Amniotic stem cell (primary cell): ENCODE data around the gene ACTL8.

Experiments used
- DNase-seq: peaks from one replicate; lab custom pipeline; 2025; lab: John Stamatoyannopoulos, UW

Gene ACTL8

DNA sequence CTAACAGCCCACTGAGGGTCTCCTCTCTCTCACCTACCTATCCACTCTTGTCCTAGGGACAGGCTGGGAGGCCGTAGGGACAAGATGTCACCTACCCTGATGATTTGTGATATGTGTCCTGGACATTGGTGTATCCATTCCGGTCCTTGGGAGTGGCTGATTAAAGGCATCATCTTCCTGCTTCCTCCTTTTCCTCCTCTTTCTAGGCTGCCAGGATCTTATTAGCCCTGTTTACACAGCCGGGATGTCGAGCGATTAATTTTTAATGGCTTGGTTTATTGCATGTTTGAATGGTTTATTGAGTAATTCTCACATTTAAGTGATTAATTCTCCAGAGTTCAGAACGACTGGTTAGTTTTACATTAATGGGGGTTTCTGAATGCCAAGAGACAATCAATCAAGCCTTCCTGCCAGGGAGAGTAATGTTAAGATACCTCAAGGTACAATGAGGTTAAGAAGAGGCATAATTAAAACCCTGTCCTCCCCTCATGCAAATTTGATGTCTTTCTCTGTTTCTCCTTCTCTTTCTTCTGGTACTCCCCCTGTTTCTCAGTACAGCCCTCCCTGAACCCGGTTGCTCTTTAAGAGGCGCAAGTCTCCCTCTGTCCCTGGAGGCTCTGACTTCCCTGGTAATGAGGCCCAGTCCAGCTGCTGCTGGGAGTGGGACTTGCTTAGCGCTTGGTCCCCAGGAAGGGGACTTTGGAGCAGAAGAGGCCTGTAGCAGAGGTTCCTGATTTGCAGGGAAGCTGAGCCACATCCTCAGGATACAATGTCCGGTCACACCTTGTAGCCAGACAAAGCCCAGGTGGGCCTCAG, 50.9 kb downstream of the ACTL8 start:
- DNase-seq = no peak

GRCh38 chr1:17808816-17809215, 53.7 kb downstream of the ACTL8 start:
- no peak for DNase-seq

DNA sequence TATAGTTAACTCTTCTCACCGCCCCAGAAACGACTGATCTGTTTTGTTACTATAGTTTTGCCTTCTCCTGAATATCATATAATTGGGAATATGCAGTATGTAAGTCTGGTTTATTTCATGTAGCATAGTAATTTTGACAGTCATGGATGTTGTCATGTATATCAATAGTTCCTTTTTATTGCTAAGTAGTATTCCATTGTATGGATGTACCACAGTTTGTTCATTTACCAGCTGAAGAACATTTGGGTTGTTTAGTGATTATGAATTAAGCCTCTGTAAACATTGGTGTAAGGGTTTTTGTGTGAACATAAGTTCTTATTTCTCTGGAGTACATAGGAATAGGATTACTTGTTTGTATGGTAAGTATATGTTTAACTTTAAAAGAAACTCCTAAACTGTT, 55.5 kb downstream of the ACTL8 start:
- DNase-seq = no peak

DNA sequence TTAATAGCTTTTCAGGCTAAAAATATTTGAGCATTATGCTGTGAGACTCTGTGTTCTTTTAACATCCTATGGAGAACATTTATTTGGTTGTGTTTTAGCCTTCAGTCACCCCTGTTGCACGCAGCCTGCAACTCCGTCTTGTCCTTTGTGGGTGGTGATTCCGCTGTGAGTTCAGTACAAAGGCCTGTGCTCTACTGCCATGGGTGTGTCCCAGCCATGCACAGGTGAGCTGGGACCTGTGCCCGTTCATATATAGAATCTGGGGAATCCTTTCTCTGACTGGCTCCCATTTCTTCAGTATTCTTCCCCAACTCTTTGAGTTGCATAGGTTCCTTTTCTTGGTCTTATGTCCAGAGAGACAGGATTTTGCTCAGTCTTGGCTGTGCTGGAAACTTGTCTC, 61.4 kb downstream of the ACTL8 start:
- no peak for DNase-seq

- no peak for DNase-seq
Measured at GRCh38 chr1:17819129-17819802, 64.1 kb downstream of the ACTL8 start.

DNA sequence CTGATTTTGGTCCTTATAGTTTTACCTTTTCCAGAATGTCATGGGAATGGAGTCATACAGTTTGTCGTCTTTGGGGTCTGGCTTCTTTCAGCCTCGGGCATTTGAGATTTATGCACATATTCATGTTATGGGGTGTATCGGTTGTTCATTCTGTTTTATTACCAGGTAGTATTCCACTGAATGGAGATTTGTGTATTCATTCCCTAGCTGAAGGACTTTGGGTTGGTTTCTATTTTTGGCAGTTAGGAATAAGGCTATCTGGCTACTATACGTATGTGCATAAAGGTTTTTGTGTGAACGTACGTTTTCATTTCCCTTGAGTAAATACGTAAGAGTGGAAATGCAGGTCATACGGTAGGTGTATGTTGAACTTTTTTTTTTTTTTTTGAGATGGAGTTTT, 65.1 kb downstream of the ACTL8 start:
- no peak for DNase-seq

DNA sequence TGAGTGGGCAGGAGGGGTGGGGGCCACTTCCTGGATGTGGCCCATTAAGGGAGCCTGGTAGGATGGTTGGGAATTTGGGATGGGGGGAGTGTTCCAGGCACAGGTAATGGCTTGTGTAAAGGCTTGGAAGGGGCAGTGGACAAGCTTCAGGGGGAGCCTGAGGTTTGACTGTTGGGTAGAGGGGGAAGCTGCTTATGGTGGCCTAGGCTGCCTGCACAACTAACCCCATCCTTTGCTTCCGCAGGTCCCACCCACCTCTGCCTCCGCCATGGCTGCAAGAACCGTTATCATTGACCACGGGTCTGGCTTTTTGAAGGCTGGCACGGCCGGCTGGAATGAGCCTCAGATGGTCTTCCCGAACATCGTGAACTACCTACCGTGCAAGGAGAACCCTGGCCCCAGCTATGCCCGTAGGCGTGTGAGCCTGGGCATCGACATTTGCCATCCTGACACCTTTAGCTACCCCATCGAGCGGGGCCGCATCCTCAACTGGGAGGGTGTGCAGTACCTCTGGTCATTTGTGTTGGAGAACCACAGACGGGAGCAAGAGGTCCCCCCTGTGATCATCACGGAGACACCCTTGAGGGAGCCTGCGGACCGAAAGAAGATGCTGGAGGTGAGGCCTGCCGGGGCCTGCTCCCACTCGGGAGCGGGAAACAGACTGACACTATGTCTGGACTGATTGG, 67.8 kb downstream of the ACTL8 start:
- no peak for DNase-seq

DNA sequence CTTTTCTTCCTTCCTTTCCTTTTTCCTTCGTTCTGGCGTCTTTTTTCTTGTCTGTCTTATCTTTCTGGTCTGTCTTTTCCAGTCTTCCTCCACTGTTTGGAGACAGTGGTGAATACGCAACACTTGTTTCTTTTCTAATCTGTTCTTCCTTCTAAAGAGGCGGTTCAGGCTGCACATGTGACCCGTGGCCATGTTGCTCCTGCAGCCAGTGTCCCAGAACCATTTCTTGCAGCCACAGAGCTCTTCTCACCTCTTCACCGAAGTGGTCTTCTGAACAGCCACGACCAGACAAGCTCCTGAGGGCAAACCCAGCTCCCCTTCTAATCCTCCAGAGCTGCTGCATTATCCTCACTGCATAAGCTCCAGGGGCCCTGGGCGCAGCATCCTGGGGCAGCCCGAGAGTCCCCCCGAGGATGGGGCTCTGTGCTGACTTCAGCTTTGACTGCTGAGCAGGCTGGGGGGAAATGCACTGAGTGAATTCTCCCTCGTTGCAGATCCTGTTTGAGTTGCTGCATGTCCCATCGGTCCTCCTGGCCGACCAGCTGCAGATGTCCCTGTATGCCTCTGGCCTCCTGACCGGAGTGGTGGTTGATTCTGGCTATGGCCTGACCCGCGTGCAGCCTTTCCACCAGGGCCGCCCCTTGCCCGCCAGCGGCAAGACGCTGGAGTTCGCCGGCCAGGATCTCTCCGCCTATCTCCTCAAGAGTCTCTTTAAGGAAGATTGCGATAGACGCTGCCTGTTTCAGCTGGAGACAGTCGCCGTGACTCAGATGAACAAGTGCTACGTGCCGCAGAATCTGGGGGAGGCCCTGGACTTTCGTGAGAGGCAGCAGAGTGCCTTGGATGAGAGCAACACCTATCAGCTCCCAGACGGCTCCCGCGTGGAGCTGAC, 70.4 kb downstream of the ACTL8 start:
- DNase-seq = no peak

DNA sequence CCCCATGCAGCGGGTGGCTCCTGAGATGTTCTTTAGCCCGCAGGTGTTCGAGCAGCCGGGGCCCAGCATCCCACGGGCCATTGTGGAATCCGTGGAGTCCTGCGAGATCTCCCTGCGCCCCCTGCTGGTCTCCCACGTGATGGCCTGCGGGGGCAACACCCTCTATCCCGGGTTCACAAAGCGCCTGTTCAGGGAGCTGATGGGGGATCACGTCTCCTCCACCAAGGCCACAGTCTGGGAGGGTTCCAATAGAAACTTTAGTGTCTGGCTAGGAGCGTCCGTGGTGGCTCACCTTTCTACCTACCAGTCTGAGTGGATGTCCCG, 71.0 kb downstream of the ACTL8 start:
- DNase-seq = no peak

DNA sequence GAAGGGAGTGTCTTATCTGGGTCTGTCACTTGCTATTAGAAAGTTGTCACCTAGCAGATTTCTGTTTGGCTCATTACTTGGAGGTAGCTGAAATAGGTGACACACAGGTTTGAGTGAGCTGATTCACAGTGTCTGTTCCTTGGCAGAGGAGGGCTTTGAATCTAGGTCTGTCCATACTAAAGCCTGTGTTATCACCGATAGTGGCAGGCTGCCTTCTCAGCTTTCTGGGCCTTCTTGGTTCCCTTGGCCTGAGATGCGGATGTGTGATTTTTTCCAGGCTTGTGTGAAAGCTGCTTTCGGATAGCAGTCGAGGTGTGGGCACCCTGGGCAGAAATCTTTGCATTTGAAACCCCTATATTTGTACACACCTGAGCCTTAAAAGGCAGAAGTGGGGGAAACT, 73.9 kb downstream of the ACTL8 start:
- no peak for DNase-seq

- DNase-seq = no peak
Measured at GRCh38 chr1:17829579-17829978, 74.4 kb downstream of the ACTL8 start.

GRCh38 chr1:17831597-17831996, 76.5 kb downstream of the ACTL8 start:
- no peak for DNase-seq

GRCh38 chr1:17833661-17834501, 78.7 kb downstream of the ACTL8 start:
- DNase-seq = no peak

- no peak for DNase-seq
Measured at GRCh38 chr1:17834561-17835100, 79.5 kb downstream of the ACTL8 start.

DNA sequence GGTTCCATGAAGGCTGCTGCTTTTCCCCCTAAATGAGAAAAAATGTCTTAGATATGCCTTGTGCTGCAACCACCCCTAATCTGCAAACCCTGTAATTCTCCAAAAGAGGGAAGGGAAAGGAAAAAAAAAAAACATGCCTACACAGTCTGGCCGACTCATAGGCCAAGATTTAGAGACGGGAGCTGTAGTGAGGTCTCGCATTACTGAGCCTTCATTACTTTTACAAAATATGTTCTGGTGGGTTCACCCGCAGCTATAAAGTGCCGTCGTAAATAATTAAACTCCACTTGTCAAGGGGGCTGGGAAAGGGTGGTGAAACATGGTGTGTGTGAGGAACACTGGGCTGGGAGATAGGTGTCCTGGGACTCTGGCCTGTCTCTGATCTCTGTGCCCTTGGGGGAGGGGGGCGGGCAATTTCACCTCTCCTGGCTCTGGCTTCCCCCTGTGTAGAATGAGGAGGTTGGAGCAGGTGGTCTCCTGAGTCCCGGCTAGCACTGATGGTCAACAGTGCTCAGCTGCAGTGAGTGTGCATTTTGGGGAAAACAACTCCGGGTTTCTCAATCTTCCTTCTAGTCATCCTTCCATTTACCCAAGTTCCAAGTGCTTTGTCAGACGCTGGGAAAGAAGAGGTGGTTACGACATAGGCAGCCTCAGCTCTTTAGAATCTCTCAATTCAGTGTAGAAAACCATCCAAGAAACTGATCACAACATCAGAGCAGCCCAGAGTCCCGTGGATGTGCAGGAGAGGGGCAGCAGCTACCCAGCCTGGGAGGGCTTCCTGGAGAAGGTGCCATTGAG, 82.3 kb downstream of the ACTL8 start:
- no peak for DNase-seq

DNA sequence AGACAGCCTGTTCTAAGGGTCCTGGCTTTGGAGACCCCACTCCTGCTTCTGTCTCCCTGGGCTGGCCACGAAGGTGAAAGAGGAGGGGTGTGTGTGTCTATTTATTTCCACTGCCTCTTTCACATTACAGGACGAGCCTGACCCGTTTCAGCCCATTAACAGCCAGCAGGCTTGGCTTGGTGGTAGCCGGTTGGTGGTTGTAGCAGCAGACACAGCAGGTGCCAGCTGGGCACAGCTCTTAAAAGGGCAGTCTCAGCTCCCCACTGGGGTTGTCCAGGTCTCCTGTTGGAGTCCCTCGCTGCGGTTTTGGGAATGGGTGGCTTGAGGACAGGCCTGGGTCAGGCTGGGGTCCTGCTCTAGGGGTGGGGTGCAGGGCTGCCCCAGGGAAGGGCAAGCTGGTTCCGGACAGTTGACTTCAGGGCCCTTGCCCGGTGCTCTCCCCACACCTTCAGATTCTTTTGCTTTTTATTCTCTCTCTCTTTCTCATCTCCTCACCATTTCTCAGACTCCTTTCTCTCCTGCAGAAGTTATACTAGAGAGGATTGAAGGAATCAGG, 84.6 kb downstream of the ACTL8 start:
- DNase-seq = no peak

DNA sequence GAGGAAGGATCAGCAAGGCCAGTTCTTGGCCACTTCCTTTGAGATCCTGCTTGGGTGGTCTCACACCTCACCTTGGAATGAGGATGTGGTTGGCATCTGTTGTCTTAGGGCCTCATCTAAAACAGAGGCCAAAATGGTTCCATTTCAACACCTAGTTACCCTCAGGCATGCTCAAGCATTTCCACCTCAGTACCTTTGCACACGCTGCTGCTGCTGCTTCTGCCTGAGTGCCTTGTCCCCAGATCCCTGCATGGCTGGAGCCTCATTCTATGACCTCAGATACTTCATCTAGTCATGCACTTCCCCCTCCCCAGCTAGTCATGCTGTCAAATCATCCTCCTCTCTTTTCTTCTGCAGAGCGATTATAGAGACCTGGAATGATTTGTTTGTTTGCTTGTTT, 86.8 kb downstream of the ACTL8 start:
- no peak for DNase-seq

DNA sequence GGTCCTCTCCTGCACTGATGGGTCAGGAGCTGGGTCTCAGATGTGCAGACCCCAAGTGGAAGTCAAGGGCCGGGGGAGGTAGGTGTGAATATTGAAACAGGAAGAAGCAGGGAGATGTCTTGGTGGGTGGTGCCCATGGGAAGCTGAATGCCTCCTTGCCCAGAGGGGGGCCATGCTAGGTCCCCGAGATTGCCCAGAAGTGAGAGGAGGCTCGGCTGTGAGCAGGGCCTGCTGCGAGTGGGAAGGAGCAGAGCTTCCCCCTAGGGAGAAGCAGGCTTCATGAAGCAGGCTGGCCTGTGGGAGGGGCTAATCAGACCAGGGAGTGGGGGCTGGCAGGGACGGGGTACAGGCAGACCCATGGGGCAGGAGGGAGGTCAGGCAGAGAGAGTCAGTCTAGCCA, 87.6 kb downstream of the ACTL8 start:
- DNase-seq = no peak

GRCh38 chr1:17844185-17844826, 89.2 kb downstream of the ACTL8 start:
- no peak for DNase-seq
